HG02623 (cell line): ENCODE measurements around the gene NEU2.

Experiments used
- ATAC-seq: cut with Tn5 transposase; IDR thresholded peaks from one replicate; pipeline ENCODE4 v1.9.1; 2021; ENCODE audit warnings: moderate library complexity; ENCODE audit not compliant: unreplicated experiment

Gene NEU2

GRCh38 chr2:233032551-233033320 lies at the start of gene NEU2:
Gene NEU2, plus strand, starts transcription at chr2:233032672. Its CDS starts 0 bp downstream, at chr2:233032672.
- no peak for ATAC-seq

- no peak for ATAC-seq
These were observed 49.4 kb upstream of the NEU2 start for GRCh38 chr2:232982926-232983668.

- no peak for ATAC-seq
These were observed 48.8 kb upstream of the NEU2 start for GRCh38 chr2:232983669-232984140.

- no peak for ATAC-seq
These were observed 47.8 kb upstream of the NEU2 start for GRCh38 chr2:232984451-232985207.

- no peak for ATAC-seq
These were observed 46.3 kb upstream of the NEU2 start for GRCh38 chr2:232986155-232986554.

GRCh38 chr2:232993231-232993821 lies 39.1 kb upstream of the NEU2 start:
- ATAC-seq, result no peak

GRCh38 chr2:232994446-232994845 lies 38.0 kb upstream of the NEU2 start:
- ATAC-seq, result no peak

- ATAC-seq, result no peak
These were observed 34.5 kb upstream of the NEU2 start for GRCh38 chr2:232997749-232998665.

- no peak for ATAC-seq
These were observed 33.8 kb upstream of the NEU2 start for GRCh38 chr2:232998666-232998985.

GRCh38 chr2:232999354-232999753 lies 33.1 kb upstream of the NEU2 start:
- no peak for ATAC-seq

GRCh38 chr2:233000886-233001750 lies 31.4 kb upstream of the NEU2 start:
- no peak for ATAC-seq

GRCh38 chr2:233002829-233003657 lies 29.4 kb upstream of the NEU2 start:
- ATAC-seq, result no peak

GRCh38 chr2:233003658-233004555 lies 28.6 kb upstream of the NEU2 start:
- no peak for ATAC-seq

- ATAC-seq, result no peak
These were observed 27.4 kb upstream of the NEU2 start for GRCh38 chr2:233005096-233005495.

- ATAC-seq, result no peak
These were observed 25.8 kb upstream of the NEU2 start for GRCh38 chr2:233006648-233007047.

GRCh38 chr2:233007270-233007669 lies 25.2 kb upstream of the NEU2 start:
- ATAC-seq, result no peak

- no peak for ATAC-seq
These were observed 24.7 kb upstream of the NEU2 start for GRCh38 chr2:233007739-233008138.
